ENCODE results near the gene KRT38.
A peak's percentile ranks its signal among the peaks of the same experiment; 100 is the strongest.

Gene KRT38

DNA sequence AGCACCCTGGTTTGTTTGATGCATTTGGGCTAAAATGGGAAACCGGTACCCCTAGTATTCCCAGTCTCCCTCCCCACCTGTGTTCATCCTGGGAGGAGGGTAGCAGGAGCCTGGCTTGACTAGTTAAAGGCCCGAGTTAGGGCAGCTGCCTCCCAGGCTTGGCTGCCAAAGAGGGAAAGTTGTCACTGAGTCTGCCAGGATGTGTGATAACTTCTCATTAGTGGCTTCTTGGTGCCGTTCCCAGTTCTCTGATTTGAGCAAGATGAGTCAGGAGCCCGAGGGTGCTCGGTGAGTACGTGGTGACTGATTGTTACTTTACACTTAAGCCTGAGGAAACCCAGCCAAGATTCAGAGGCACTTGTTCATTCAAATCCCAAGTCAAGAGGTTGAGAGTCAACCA lies 23.9 kb upstream of the KRT38 start:
- TF ChIP-seq, protein P1, sequence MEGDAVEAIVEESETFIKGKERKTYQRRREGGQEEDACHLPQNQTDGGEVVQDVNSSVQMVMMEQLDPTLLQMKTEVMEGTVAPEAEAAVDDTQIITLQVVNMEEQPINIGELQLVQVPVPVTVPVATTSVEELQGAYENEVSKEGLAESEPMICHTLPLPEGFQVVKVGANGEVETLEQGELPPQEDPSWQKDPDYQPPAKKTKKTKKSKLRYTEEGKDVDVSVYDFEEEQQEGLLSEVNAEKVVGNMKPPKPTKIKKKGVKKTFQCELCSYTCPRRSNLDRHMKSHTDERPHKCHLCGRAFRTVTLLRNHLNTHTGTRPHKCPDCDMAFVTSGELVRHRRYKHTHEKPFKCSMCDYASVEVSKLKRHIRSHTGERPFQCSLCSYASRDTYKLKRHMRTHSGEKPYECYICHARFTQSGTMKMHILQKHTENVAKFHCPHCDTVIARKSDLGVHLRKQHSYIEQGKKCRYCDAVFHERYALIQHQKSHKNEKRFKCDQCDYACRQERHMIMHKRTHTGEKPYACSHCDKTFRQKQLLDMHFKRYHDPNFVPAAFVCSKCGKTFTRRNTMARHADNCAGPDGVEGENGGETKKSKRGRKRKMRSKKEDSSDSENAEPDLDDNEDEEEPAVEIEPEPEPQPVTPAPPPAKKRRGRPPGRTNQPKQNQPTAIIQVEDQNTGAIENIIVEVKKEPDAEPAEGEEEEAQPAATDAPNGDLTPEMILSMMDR (IDR thresholded peaks at IDR 0.05; ENCODE audit: unreplicated experiment in 3 of 3), result no peak
- peak overlapping the region in 1 of 3 experiments; percentile 62 for H3K27ac Mint-ChIP-seq
- H3K4me1 Mint-ChIP-seq, result no peaks in the 10 kb centered on the region
- H3K4me3 Mint-ChIP-seq, result no peak overlapping the region
- H3K27me3 Mint-ChIP-seq (ENCODE audit: low read depth), result peaks cover 24% of the 10 kb centered on the region
- no peaks in the 10 kb centered on the region for H3K36me3 Mint-ChIP-seq (ENCODE audit: low read depth)
- H3K9me3 Mint-ChIP-seq, result peaks cover 11% of the 10 kb centered on the region

DNA sequence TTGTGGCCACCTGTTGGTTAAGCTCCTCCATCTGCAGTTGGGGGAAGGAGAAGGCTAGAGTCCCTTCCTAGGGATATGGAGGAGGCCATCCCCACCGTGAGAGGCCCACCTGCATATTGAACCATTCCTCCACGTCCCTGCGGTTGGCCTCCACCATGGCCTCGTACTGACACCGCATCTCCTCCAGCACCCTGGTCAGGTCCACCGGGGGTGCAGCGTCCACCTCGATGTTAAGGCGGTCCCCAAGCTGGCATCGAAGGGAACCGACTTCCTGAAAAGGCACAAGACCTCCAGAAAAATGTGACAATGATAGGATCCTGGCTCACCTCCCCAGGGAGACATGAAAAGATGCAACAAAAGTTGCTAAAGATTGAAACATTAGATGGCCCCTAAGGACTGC lies 23.4 kb upstream of the KRT38 start:
- H3K9me3 Mint-ChIP-seq, result peaks cover 11% of the 10 kb centered on the region
- peaks cover 27% of the 10 kb centered on the region for H3K27me3 Mint-ChIP-seq (ENCODE audit: low read depth)
- no peaks in the 10 kb centered on the region for H3K4me1 Mint-ChIP-seq
- TF ChIP-seq, protein P1 (IDR thresholded peaks at IDR 0.05; ENCODE audit: unreplicated experiment in 3 of 3), result no peak
- no peaks in the 10 kb centered on the region for H3K36me3 Mint-ChIP-seq (ENCODE audit: low read depth)
- no peak overlapping the region for H3K4me3 Mint-ChIP-seq
- H3K27ac Mint-ChIP-seq, result no peak overlapping the region

DNA sequence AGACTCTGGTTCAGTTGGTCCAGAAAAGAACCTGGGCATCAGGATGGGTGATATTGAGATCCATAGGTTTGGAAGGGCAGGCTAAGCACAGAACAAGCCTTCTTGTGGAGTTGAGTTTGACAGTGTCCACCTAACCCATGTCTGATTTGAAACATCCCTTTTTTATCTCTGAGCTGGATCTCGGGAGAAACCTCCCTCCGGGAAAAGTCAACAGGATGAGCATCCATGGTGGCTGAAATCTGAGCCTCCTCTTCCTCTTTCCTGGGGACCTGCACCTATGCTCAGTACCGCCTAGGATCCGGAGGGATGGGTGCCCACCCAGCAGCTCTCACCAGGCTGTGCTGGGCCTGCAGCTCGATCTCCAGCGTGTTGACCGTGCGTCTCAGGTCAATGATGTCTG lies 23.0 kb upstream of the KRT38 start:
- no peak overlapping the region for H3K27ac Mint-ChIP-seq
- H3K4me3 Mint-ChIP-seq, result no peak overlapping the region
- TF ChIP-seq, protein P1 (IDR thresholded peaks at IDR 0.05; ENCODE audit: unreplicated experiment in 3 of 3), result no peak
- no peaks in the 10 kb centered on the region for H3K36me3 Mint-ChIP-seq (ENCODE audit: low read depth)
- peaks cover 11% of the 10 kb centered on the region for H3K9me3 Mint-ChIP-seq
- no peaks in the 10 kb centered on the region for H3K4me1 Mint-ChIP-seq
- H3K27me3 Mint-ChIP-seq (ENCODE audit: low read depth), result peaks cover 27% of the 10 kb centered on the region

DNA sequence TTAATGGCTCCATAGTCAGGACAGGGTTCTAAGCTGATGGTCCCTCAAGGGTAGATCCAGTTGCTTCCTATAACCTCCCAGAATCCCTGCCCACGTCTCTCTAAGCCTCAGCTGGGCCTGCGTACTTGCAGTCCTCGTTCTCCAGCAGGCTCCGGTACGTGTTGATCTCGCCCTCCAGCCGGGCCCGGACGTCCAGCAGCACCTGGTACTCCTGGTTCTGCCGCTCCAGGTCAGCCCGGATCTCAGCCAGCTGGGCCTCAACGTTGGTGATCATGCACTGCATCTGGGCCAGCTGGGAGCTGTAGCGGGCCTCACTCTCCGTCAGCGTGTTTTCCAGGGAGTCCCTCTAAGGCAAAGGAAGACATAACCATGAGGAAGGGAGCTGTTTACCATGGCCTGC lies 21.9 kb upstream of the KRT38 start:
- peaks cover 26% of the 10 kb centered on the region for H3K27me3 Mint-ChIP-seq (ENCODE audit: low read depth)
- H3K4me1 Mint-ChIP-seq, result no peaks in the 10 kb centered on the region
- no peaks in the 10 kb centered on the region for H3K36me3 Mint-ChIP-seq (ENCODE audit: low read depth)
- TF ChIP-seq, protein P1 (IDR thresholded peaks at IDR 0.05; ENCODE audit: unreplicated experiment in 3 of 3), result no peak
- H3K27ac Mint-ChIP-seq, result no peak overlapping the region
- peaks cover 2% of the 10 kb centered on the region for H3K9me3 Mint-ChIP-seq
- H3K4me3 Mint-ChIP-seq, result no peak overlapping the region

DNA sequence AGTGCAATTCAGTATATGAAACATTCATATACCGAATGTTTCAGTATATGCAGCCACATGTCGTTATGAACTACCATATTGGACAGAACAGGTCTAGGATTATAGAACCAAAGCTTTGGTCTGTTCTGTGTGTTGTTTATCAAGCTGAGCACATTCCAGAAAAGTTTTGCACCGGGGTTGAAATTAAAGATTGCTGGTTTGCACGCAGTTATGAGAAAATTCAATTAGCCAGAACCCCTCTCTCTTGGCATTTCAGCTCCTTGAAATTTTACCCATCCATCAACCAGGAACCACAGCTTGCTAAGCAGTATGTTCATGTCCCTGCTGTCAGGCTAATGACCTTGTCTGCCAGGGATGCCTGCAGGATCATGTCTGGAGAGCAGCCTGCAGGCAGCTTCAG lies 16.9 kb upstream of the KRT38 start:
- no peak overlapping the region for H3K4me3 Mint-ChIP-seq
- H3K36me3 Mint-ChIP-seq (ENCODE audit: low read depth), result no peaks in the 10 kb centered on the region
- H3K9me3 Mint-ChIP-seq, result no peaks in the 10 kb centered on the region
- TF ChIP-seq, protein P1 (IDR thresholded peaks at IDR 0.05; ENCODE audit: unreplicated experiment in 3 of 3), result no peak
- no peak overlapping the region for H3K27ac Mint-ChIP-seq
- no peaks in the 10 kb centered on the region for H3K4me1 Mint-ChIP-seq
- peaks cover 14% of the 10 kb centered on the region for H3K27me3 Mint-ChIP-seq (ENCODE audit: low read depth)

DNA sequence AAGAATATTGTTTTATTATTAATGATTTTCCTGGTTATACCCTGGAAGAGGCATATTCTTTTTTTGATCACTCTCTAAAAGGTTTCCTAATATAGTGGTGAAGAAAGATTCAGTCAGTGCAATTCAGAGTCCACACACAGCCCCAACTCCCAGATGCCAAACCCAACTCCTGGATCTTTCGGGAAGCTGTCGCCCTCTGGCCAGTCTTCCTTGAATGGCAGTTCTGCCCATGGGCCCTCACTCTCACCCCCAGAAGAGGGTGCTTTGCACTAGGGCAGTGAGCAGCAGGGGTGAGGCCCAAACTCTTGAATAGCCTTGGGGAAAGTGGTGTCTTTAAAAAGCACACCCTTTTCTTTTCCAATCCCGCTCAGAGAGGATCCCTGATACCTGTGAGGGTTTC lies 15.4 kb upstream of the KRT38 start:
- TF ChIP-seq, protein P1 (IDR thresholded peaks at IDR 0.05; ENCODE audit: unreplicated experiment in 3 of 3), result no peak
- Mint-ChIP-seq H3K4me3 (no peak overlapping the region), H3K9me3 (peaks cover 6% of the 10 kb centered on the region), H3K27me3 (ENCODE audit: low read depth) (peaks cover 8% of the 10 kb centered on the region), H3K4me1 (no peaks in the 10 kb centered on the region), H3K27ac (no peak overlapping the region), H3K36me3 (ENCODE audit: low read depth) (no peaks in the 10 kb centered on the region)

Measured in nephron (organoid).